Measurements from ENCODE around the gene U2AF2. TPM values are rescaled to one million over a fixed set of nuclear protein-coding genes. Genes with fewer than 3 reads are reported as not detected.

U2AF2 gene
- total RNA-seq, 4 donors from 2014 or later = 115 to 242 (median 141) TPM

GRCh38 chr19:55653651-55654322 is 1.0 kb upstream of the U2AF2 start:
- 0 to 1% methylated on average over 56 to 57 of the region's 57 CpGs for WGBS, 2 donors
- peaks cover 0 to 58% (median 38%) of the 10 kb centered on the region in 4 donors for H3K4me1 ChIP-seq
- peak; percentile 95 to 96 for DNase-seq (ENCODE audit: low spot score in 2 of 2)

GRCh38 chr19:55654323-55654867 is 440 bp upstream of the U2AF2 start:
- Histone ChIP-seq H3K27ac (peak overlapping the region; percentile 94 to 99 (median 99)), H3K36me3 (peaks cover 0 to 30% (median 5%) of the 10 kb centered on the region in 3 donors), H3K4me3 (peak overlapping the region; percentile 85 to 98 (median 88)), H3K9me3 (no peaks in the 10 kb centered on the region), H3K27me3 (no peaks in the 10 kb centered on the region), H3K4me1 (peaks cover 0 to 58% (median 41%) of the 10 kb centered on the region in 4 donors)
- DNase-seq (ENCODE audit: low spot score in 2 of 2) = peak; percentile 99 to 100
- 0% methylated on average over 43 to 51 of the region's 52 CpGs for WGBS, 2 donors
- TF ChIP-seq EP300 (IDR thresholded peaks at IDR 0.05) = no peak
- no peak for TF ChIP-seq POLR2A (IDR thresholded peaks at IDR 0.05)
- no peak for TF ChIP-seq CTCF (IDR thresholded peaks at IDR 0.05)

More at GRCh38 chr19:55653651-55654322, 1.0 kb upstream of the U2AF2 start:
- H3K4me3 ChIP-seq = peak overlapping the region; percentile 43 to 98 (median 88)
- peaks cover 0 to 25% (median 0%) of the 10 kb centered on the region in 3 donors for H3K36me3 ChIP-seq
- H3K9me3 ChIP-seq = no peaks in the 10 kb centered on the region
- peak; percentile 97 to 100 (median 98) for TF ChIP-seq CTCF (IDR thresholded peaks at IDR 0.05)
- peak; percentile 34 to 85 for TF ChIP-seq POLR2A (IDR thresholded peaks at IDR 0.05)
- TF ChIP-seq EP300 (IDR thresholded peaks at IDR 0.05) = peak; percentile 73 to 97
- H3K27ac ChIP-seq = peak overlapping the region; percentile 94 to 99 (median 99)
- no peaks in the 10 kb centered on the region for H3K27me3 ChIP-seq

GRCh38 chr19:55655648-55656040 is 809 bp downstream of the U2AF2 start:
- H3K27ac ChIP-seq = peak overlapping the region; percentile 94 to 99 (median 99)
- peak overlapping the region; percentile 85 to 98 (median 88) for H3K4me3 ChIP-seq
- no peaks in the 10 kb centered on the region for H3K27me3 ChIP-seq
- WGBS, 2 donors = 0% methylated on average over 19 of the region's 19 CpGs
- H3K4me1 ChIP-seq = peaks cover 0 to 62% (median 44%) of the 10 kb centered on the region in 4 donors
- H3K36me3 ChIP-seq = peaks cover 0 to 37% (median 12%) of the 10 kb centered on the region in 3 donors
- H3K9me3 ChIP-seq = no peaks in the 10 kb centered on the region
- no peak for DNase-seq (ENCODE audit: low spot score in 2 of 2)
- no peak for TF ChIP-seq POLR2A (IDR thresholded peaks at IDR 0.05)
- no peak for TF ChIP-seq EP300 (IDR thresholded peaks at IDR 0.05)
- no peak for TF ChIP-seq CTCF (IDR thresholded peaks at IDR 0.05)

- peak overlapping the region in 1 of 4 donors; percentile 99 for H3K27ac ChIP-seq
- no peaks in the 10 kb centered on the region for H3K27me3 ChIP-seq
- peak overlapping the region; percentile 85 to 98 (median 88) for H3K4me3 ChIP-seq
- H3K4me1 ChIP-seq = peaks cover 0 to 70% (median 44%) of the 10 kb centered on the region in 4 donors
- WGBS, 2 donors = 62 to 63% methylated on average over 7 of the region's 7 CpGs
- peaks cover 3 to 37% (median 17%) of the 10 kb centered on the region in 3 donors for H3K36me3 ChIP-seq
- DNase-seq (ENCODE audit: low spot score in 2 of 2) = no peak
- TF ChIP-seq POLR2A (IDR thresholded peaks at IDR 0.05) (no peak), CTCF (IDR thresholded peaks at IDR 0.05) (no peak), EP300 (IDR thresholded peaks at IDR 0.05) (no peak)
- H3K9me3 ChIP-seq = no peaks in the 10 kb centered on the region
Measured at GRCh38 chr19:55656552-55656951, 1.7 kb downstream of the U2AF2 start.
